SK-N-SH (cell line): ENCODE measurements around the gene PPP4R2.

ENCODE experiments used
- EZH2phosphoT487 ChIP-seq: fragments of 200-600 bp; sonication (generic); IDR thresholded peaks from 2 replicates; pipeline ENCODE4 v1.6.1; 2017; ENCODE audit warnings: low read depth, mixed run types, mild to moderate bottlenecking, antibody characterized with exemption, moderate library complexity, borderline replicate concordance
- GABPA ChIP-seq: IDR thresholded peaks from 2 replicates; pipeline ENCODE4 v1.4.0; 2012; ENCODE audit warnings: low read depth, mild to moderate bottlenecking
- JUND ChIP-seq: IDR thresholded peaks from 2 replicates; pipeline ENCODE4 v1.4.0; 2012
- POLR2AphosphoS5 ChIP-seq: IDR thresholded peaks from 2 replicates; pipeline ENCODE4 v1.6.1; 2012; ENCODE audit warnings: low read depth, low read length
- SMC3 ChIP-seq: IDR thresholded peaks from 2 replicates; pipeline ENCODE4 v1.6.1; 2012; ENCODE audit warnings: low read depth, low read length, improper control_type of control experiment
- TF ChIP-seq, protein P1 (sequence below): fragments of 200-600 bp; sonication (generic); IDR thresholded peaks from 2 replicates; pipeline ENCODE4 v1.6.1; 2017; ENCODE audit warnings: antibody characterized with exemption, mild to moderate bottlenecking, moderate library complexity
- TF ChIP-seq, protein P2 (sequence below): IDR thresholded peaks from 2 replicates; pipeline ENCODE4 v1.4.0; 2012; ENCODE audit warnings: low read depth, borderline replicate concordance
- TF ChIP-seq, protein P3 (sequence below): fragments of 150-350 bp; IDR thresholded peaks from 2 replicates; pipeline ENCODE4 v1.6.1; 2017; ENCODE audit warnings: antibody characterized with exemption, low read length, low read depth, borderline replicate concordance

DNA sequence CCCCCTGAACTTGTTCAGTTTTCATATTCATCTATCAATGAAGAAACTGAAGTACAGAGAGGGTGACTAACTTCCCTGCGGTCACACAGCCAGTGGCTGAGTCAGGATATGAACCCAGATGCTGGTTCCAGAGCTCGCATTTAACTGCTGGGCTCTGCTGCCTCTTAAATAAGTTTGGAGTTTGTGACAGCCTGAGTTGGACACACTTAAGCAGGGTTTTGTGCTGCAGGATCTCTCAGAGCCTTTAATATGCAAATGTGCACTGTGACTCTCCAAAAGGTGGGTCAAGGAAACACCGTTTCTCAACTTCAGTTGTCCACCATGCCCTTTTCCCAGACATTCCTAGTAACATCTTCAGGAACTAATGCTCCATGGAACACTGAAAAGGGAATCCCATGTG is 110.6 kb downstream of the PPP4R2 start:
- TF ChIP-seq, protein P1, sequence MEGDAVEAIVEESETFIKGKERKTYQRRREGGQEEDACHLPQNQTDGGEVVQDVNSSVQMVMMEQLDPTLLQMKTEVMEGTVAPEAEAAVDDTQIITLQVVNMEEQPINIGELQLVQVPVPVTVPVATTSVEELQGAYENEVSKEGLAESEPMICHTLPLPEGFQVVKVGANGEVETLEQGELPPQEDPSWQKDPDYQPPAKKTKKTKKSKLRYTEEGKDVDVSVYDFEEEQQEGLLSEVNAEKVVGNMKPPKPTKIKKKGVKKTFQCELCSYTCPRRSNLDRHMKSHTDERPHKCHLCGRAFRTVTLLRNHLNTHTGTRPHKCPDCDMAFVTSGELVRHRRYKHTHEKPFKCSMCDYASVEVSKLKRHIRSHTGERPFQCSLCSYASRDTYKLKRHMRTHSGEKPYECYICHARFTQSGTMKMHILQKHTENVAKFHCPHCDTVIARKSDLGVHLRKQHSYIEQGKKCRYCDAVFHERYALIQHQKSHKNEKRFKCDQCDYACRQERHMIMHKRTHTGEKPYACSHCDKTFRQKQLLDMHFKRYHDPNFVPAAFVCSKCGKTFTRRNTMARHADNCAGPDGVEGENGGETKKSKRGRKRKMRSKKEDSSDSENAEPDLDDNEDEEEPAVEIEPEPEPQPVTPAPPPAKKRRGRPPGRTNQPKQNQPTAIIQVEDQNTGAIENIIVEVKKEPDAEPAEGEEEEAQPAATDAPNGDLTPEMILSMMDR = no peak
- no peak for TF ChIP-seq SMC3
- no peak for TF ChIP-seq POLR2AphosphoS5
- no peak for TF ChIP-seq EZH2phosphoT487
- TF ChIP-seq GABPA = no peak
- TF ChIP-seq, protein P2, sequence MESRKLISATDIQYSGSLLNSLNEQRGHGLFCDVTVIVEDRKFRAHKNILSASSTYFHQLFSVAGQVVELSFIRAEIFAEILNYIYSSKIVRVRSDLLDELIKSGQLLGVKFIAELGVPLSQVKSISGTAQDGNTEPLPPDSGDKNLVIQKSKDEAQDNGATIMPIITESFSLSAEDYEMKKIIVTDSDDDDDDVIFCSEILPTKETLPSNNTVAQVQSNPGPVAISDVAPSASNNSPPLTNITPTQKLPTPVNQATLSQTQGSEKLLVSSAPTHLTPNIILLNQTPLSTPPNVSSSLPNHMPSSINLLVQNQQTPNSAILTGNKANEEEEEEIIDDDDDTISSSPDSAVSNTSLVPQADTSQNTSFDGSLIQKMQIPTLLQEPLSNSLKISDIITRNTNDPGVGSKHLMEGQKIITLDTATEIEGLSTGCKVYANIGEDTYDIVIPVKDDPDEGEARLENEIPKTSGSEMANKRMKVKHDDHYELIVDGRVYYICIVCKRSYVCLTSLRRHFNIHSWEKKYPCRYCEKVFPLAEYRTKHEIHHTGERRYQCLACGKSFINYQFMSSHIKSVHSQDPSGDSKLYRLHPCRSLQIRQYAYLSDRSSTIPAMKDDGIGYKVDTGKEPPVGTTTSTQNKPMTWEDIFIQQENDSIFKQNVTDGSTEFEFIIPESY = no peak
- TF ChIP-seq JUND = no peak
- TF ChIP-seq, protein P3, sequence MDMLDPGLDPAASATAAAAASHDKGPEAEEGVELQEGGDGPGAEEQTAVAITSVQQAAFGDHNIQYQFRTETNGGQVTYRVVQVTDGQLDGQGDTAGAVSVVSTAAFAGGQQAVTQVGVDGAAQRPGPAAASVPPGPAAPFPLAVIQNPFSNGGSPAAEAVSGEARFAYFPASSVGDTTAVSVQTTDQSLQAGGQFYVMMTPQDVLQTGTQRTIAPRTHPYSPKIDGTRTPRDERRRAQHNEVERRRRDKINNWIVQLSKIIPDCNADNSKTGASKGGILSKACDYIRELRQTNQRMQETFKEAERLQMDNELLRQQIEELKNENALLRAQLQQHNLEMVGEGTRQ = no peak
